Inflammatory macrophage (primary cell): ENCODE measurements around the gene CCAR1.
"Not testable (repeated sequence)": the region's sequence is repeated elsewhere in the genome, so short reads cannot be mapped to it uniquely, and the experiment has no call there.

ENCODE experiments used
- DNase-seq, 2 donors: peaks; one replicate each; pipeline ENCODE4 v3.0.0-alpha.2; 2020 to 2022
- total RNA-seq, 18 experiments: gene quantifications; one replicate each; lab custom pipeline; 2026; ENCODE audit warnings: mixed read lengths in 6 of 18, inconsistent platforms in 2 of 18; lab: John Stamatoyannopoulos, UW

The CCAR1 gene
- total RNA-seq, result 31.1 to 104 (median 84.7) reads per million in 18 experiments

GRCh38 chr10:68720793-68721672 is at the start of gene CCAR1:
Gene CCAR1, plus strand, starts transcription at chr10:68721239. Its CDS starts 1,266 bp downstream, at chr10:68722505.
- DNase-seq, result peak; percentile 99 to 100

GRCh38 chr10:68684413-68684812 is 36.6 kb upstream of the CCAR1 start:
- DNase-seq, result no peak

GRCh38 chr10:68696018-68696417 is 25.0 kb upstream of the CCAR1 start:
- no peak for DNase-seq

GRCh38 chr10:68697106-68697505 is 23.9 kb upstream of the CCAR1 start:
- no peak for DNase-seq

GRCh38 chr10:68700197-68700596 is 20.8 kb upstream of the CCAR1 start:
- DNase-seq, result no peak

GRCh38 chr10:68705548-68705947 is 15.5 kb upstream of the CCAR1 start:
- no peak for DNase-seq

GRCh38 chr10:68708987-68709386 is 12.1 kb upstream of the CCAR1 start:
- not testable (repeated sequence) for DNase-seq

- not testable (repeated sequence) for DNase-seq
These were observed 8.0 kb upstream of the CCAR1 start for GRCh38 chr10:68713065-68713464.

GRCh38 chr10:68717435-68717834 is 3.6 kb upstream of the CCAR1 start:
- DNase-seq, result no peak

- peak; percentile 3 to 21 for DNase-seq
These were observed 765 bp downstream of the CCAR1 start for GRCh38 chr10:68721673-68722335.

GRCh38 chr10:68725016-68725415 is 4.0 kb downstream of the CCAR1 start:
- no peak for DNase-seq

- DNase-seq, result no peak
These were observed 6.1 kb downstream of the CCAR1 start for GRCh38 chr10:68727146-68727545.

GRCh38 chr10:68732651-68733050 is 11.6 kb downstream of the CCAR1 start:
- DNase-seq, result no peak

- no peak for DNase-seq
These were observed 13.3 kb downstream of the CCAR1 start for GRCh38 chr10:68734349-68734748.

- DNase-seq, result no peak
These were observed 14.1 kb downstream of the CCAR1 start for GRCh38 chr10:68735119-68735518.

GRCh38 chr10:68735739-68736138 is 14.7 kb downstream of the CCAR1 start:
- not testable (repeated sequence) for DNase-seq

- not testable (repeated sequence) for DNase-seq
These were observed 19.6 kb downstream of the CCAR1 start for GRCh38 chr10:68740676-68741075.

- DNase-seq, result no peak
These were observed 21.4 kb downstream of the CCAR1 start for GRCh38 chr10:68742397-68742796.

- DNase-seq, result peak in 1 of 2 donors; percentile 63
These were observed 31.8 kb downstream of the CCAR1 start for GRCh38 chr10:68752711-68753350.

- no peak for DNase-seq
These were observed 35.2 kb downstream of the CCAR1 start for GRCh38 chr10:68756246-68756645.

- no peak for DNase-seq
These were observed 35.7 kb downstream of the CCAR1 start for GRCh38 chr10:68756766-68757165.

- DNase-seq, result no peak
These were observed 38.3 kb downstream of the CCAR1 start for GRCh38 chr10:68759223-68759863.

GRCh38 chr10:68759967-68760366 is 38.9 kb downstream of the CCAR1 start:
- DNase-seq, result no peak
